Gastrocnemius medialis (tissue), 4 donors: ENCODE results near the gene SHC1. TPM values are rescaled to one million over a fixed set of nuclear protein-coding genes. Genes with fewer than 3 reads are reported as not detected.

Source experiments
- ATAC-seq, 2 donors: fragments of 150-250 bp; one replicate each; pipeline ENCODE4 v1.9.1; 2016
- DNase-seq, 2 donors: peaks; one replicate each; pipeline ENCODE4 v3.0.0-alpha.2; 2019
- H3K27ac ChIP-seq, 4 donors: fragments of 200-600 bp; sonication (generic); 1 replicate in 1 of 4; 2 replicates in 3 of 4; pipeline ENCODE4 v1.5.1; 2016 to 2018; ENCODE audit warnings: mild to moderate bottlenecking in 2 of 4, moderate library complexity in 1 of 4
- H3K27me3 ChIP-seq, 3 donors: fragments of 200-600 bp; sonication (generic) in 2 of 3; 1 replicate in 1 of 3; 2 replicates in 2 of 3; pipeline versions ENCODE4 v1.5.1 to v1.6.0; 2016 to 2019; ENCODE audit warnings: mild to moderate bottlenecking in 1 of 3, moderate library complexity in 1 of 3
- H3K36me3 ChIP-seq, 2 donors: fragments of 200-600 bp; sonication (generic) in 1 of 2; one replicate each; pipeline ENCODE4 v1.5.1; 2017 to 2018
- H3K4me1 ChIP-seq, 2 donors: fragments of 200-600 bp; sonication (generic) in 1 of 2; one replicate each; pipeline ENCODE4 v1.5.1; 2016 to 2017; ENCODE audit warnings: mild to moderate bottlenecking in 2 of 2
- H3K4me3 ChIP-seq, 4 donors: fragments of 200-600 bp; sonication (generic) in 3 of 4; 1 replicate in 1 of 4; 2 replicates in 3 of 4; pipeline ENCODE4 v1.5.1; 2016 to 2019; ENCODE audit warnings: mild to moderate bottlenecking in 2 of 4
- H3K9me3 ChIP-seq, 3 donors: fragments of 200-600 bp; sonication (generic) in 2 of 3; 1 replicate in 1 of 3; 2 replicates in 2 of 3; pipeline ENCODE4 v1.5.1; 2016 to 2019
- CTCF ChIP-seq, 5 experiments: fragments of 450-650 bp in 3 of 5; fragments of 200-600 bp in 2 of 5; sonication (generic) in 2 of 5; IDR thresholded peaks in 4 of 5; conservative IDR thresholded peaks in 1 of 5; 1 replicate in 4 of 5; 2 replicates in 1 of 5; pipeline ENCODE4 v1.5.1; 2016 to 2019; ENCODE audit warnings: antibody characterized with exemption in 5 of 5, mild to moderate bottlenecking in 3 of 5, moderate library complexity in 3 of 5
- POLR2A ChIP-seq, 2 donors: fragments of 450-650 bp; IDR thresholded peaks; one replicate each; pipeline ENCODE4 v1.6.1; 2017; ENCODE audit warnings: antibody characterized with exemption in 2 of 2, mild to moderate bottlenecking in 2 of 2, moderate library complexity in 2 of 2
- in situ Hi-C, 4 donors: fragments of 200-750 bp; cut with MboI; loops; one replicate each; pipeline versions ENCODE4 v1.15.0 to v1.8.0; 2017; ENCODE audit warnings: low sequenced_read_pairs in 4 of 4
- intact Hi-C: fragments of 100-400 bp; cut with DNase I; formaldehyde crosslinking; loops from one replicate; pipeline ENCODE4 v1.15.1; 2023; ENCODE audit warnings: low total_unique reads
- total RNA-seq, 4 donors: library from RNA; depleted of rRNA; stranded (reverse); fragments of >200 nt; gene quantifications; one replicate each; pipeline versions ENCODE4 v1.1.0 to v1.2.3, GENCODE V29; 2016

The SHC1 gene
- total RNA-seq, 4 donors from 2014 or later = 27.4 to 135 (median 54.9) TPM

GRCh38 chr1:155014709-155015508, 44.4 kb upstream of the SHC1 start:
- intact Hi-C loops = no loop called here
- peak overlapping the region in 2 of 4 donors; percentile 85 to 95 for H3K27ac ChIP-seq
- DNase-seq (no peak), ATAC-seq (no peak)
- no peak overlapping the region for H3K4me3 ChIP-seq
- peaks cover 0 to 13% of the 10 kb centered on the region in 2 donors for H3K36me3 ChIP-seq
- TF ChIP-seq POLR2A (IDR thresholded peaks at IDR 0.05) = no peak
- no peak for TF ChIP-seq CTCF (IDR thresholded peaks at IDR 0.05 in 4 of 5, conservative IDR thresholded peaks at IDR 0.05 in 1 of 5)
- H3K9me3 ChIP-seq = no peaks in the 10 kb centered on the region
- in situ Hi-C loops = loop anchor here in 2 of 4 donors (10.0 kb wide), 1 partner anchor 50 kb away; the partner anchor contains the start of gene PYGO2 (in 2 of the 2)
- H3K27me3 ChIP-seq = no peaks in the 10 kb centered on the region
- peaks cover 41 to 48% of the 10 kb centered on the region in 2 donors for H3K4me1 ChIP-seq

- Histone ChIP-seq H3K4me1 (peaks cover 46 to 59% of the 10 kb centered on the region in 2 donors), H3K27me3 (no peaks in the 10 kb centered on the region), H3K9me3 (no peaks in the 10 kb centered on the region), H3K4me3 (no peak overlapping the region), H3K36me3 (peaks cover 0 to 13% of the 10 kb centered on the region in 2 donors), H3K27ac (peak overlapping the region in 2 of 4 donors; percentile 95 to 99)
- ATAC-seq (no peak), DNase-seq (no peak)
- TF ChIP-seq CTCF (IDR thresholded peaks at IDR 0.05 in 4 of 5, conservative IDR thresholded peaks at IDR 0.05 in 1 of 5) = no peak
- no peak for TF ChIP-seq POLR2A (IDR thresholded peaks at IDR 0.05)
- in situ Hi-C loops = loop anchor here in 2 of 4 donors (10.0 kb wide), 1 partner anchor 49 kb away; the partner anchor contains the start of gene PYGO2 (in 2 of the 2)
- intact Hi-C loops = no loop called here
Observed at GRCh38 chr1:155013632-155014031, 43.1 kb upstream of the SHC1 start.

GRCh38 chr1:155012776-155013602, 42.4 kb upstream of the SHC1 start:
- intact Hi-C loops (no loop called here), in situ Hi-C loops (loop anchor here in 2 of 4 donors (10.0 kb wide), 1 partner anchor 48 kb away; the partner anchor contains the start of gene PYGO2 (in 2 of the 2))
- Histone ChIP-seq H3K27ac (peak overlapping the region in 3 of 4 donors; percentile 95 to 99 (median 97)), H3K4me3 (no peak overlapping the region), H3K36me3 (peaks cover 0 to 13% of the 10 kb centered on the region in 2 donors), H3K9me3 (no peaks in the 10 kb centered on the region), H3K27me3 (no peaks in the 10 kb centered on the region), H3K4me1 (peaks cover 47 to 60% of the 10 kb centered on the region in 2 donors)
- TF ChIP-seq CTCF (IDR thresholded peaks at IDR 0.05 in 4 of 5, conservative IDR thresholded peaks at IDR 0.05 in 1 of 5) (no peak), POLR2A (IDR thresholded peaks at IDR 0.05) (no peak)
- ATAC-seq = no peak
- no peak for DNase-seq

GRCh38 chr1:155012026-155012546, 41.5 kb upstream of the SHC1 start:
- Histone ChIP-seq H3K27ac (peak overlapping the region; percentile 95 to 99 (median 98)), H3K4me1 (peaks cover 50 to 62% of the 10 kb centered on the region in 2 donors), H3K4me3 (no peak overlapping the region), H3K27me3 (no peaks in the 10 kb centered on the region), H3K9me3 (no peaks in the 10 kb centered on the region), H3K36me3 (peaks cover 0 to 13% of the 10 kb centered on the region in 2 donors)
- TF ChIP-seq POLR2A (IDR thresholded peaks at IDR 0.05) (no peak), CTCF (IDR thresholded peaks at IDR 0.05 in 4 of 5, conservative IDR thresholded peaks at IDR 0.05 in 1 of 5) (no peak)
- ATAC-seq (no peak), DNase-seq (peak; percentile 53 to 74)
- in situ Hi-C loops = loop anchor here in 2 of 4 donors (10.0 kb wide), 1 partner anchor 47 kb away; the partner anchor contains the start of gene PYGO2 (in 2 of the 2)
- intact Hi-C loops = no loop called here
